Coronary artery (tissue), 2 donors: ENCODE results near the gene HOXB6.

Experiments
- DNase-seq: peaks from one replicate; pipeline ENCODE4 v3.0.0-alpha.2; 2017; ENCODE audit warnings: low spot score
- H3K27ac ChIP-seq, 2 donors: fragments of 200-600 bp; sonication (generic); one replicate each; pipeline ENCODE4 v1.5.1; 2016 to 2019
- H3K4me3 ChIP-seq: fragments of 200-600 bp; sonication (generic); 2 replicates; pipeline ENCODE4 v1.5.1; 2016; ENCODE audit warnings: mild to moderate bottlenecking, moderate library complexity
- TF ChIP-seq, protein P1 (sequence below): fragments of 200-600 bp; sonication (generic); IDR thresholded peaks from one replicate; pipeline ENCODE4 v1.5.1; 2019; ENCODE audit warnings: antibody characterized with exemption

Gene HOXB6

GRCh38 chr17:48605991-48606891 is 1.5 kb upstream of the HOXB6 start:
- H3K27ac ChIP-seq: no peak overlapping the region
- DNase-seq: no peak
- no peak overlapping the region for H3K4me3 ChIP-seq
- TF ChIP-seq, protein P1, sequence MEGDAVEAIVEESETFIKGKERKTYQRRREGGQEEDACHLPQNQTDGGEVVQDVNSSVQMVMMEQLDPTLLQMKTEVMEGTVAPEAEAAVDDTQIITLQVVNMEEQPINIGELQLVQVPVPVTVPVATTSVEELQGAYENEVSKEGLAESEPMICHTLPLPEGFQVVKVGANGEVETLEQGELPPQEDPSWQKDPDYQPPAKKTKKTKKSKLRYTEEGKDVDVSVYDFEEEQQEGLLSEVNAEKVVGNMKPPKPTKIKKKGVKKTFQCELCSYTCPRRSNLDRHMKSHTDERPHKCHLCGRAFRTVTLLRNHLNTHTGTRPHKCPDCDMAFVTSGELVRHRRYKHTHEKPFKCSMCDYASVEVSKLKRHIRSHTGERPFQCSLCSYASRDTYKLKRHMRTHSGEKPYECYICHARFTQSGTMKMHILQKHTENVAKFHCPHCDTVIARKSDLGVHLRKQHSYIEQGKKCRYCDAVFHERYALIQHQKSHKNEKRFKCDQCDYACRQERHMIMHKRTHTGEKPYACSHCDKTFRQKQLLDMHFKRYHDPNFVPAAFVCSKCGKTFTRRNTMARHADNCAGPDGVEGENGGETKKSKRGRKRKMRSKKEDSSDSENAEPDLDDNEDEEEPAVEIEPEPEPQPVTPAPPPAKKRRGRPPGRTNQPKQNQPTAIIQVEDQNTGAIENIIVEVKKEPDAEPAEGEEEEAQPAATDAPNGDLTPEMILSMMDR: no peak

DNA sequence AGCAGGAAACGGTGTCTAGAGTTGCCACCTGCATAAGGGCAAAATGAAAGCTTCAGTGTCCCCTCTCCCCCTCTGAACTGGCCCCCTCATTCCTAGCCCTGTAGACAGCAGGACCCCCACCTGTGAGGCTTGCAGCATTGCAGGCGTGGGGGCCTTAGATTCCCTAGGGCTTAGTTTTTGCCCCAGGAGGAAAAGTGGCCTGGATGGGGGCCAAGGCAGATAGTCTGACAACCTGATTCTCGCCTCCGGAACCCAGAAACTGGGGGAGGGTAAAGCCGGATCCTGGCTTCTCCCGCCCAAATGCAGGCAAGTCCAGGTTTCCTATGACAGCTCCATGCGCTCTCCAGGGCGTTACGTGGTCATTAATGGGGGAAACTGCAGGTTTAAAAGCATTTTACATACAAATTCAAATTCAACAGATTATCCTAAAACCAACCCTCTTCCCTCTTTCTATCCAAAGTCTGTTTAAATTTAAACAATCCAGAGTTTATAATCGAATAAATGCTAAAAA is 678 bp upstream of the HOXB6 start:
- Histone ChIP-seq H3K4me3 (no peak overlapping the region), H3K27ac (no peak overlapping the region)
- TF ChIP-seq, protein P1: no peak
- DNase-seq: no peak

DNA sequence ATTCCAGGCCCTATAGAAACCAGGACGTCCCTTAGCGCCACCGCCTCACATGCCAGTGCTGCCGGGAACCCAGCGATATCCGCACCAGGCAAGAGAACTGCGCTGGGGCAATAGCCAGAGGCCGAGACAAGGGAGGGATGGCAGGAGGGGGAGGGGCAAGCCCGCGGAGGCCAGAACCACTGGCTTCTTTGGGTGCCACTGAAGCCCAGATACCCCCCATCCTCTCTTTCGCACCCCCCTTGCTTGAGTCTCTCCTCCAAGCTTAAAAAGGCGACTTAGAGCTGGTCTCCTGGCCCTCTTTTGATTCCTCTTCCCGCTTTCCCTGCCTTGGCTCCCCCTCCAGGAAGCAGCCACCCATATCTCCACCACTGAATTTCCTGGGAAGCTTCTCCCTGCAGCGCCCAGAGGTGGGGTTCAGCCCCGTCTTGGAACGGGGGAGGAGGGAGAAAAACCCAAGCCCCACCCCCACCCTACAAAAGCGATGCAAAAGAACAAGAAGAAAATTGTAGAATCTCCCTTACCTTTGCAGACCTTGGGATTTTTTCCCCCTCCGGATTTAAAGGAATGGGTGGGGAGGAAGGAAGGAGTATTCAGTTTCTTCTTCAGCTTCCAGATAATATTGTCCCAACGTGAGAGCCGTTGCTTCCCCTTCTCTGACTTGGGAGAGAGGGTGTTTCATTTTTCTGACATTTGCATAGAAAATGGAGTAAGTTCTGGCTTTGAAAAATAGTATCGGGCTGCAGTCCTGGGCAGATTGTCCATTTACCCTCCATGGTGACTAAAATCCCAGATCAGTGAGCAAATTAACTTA is 622 bp downstream of the HOXB6 start:
- Histone ChIP-seq H3K27ac (no peak overlapping the region), H3K4me3 (no peak overlapping the region)
- TF ChIP-seq, protein P1: no peak
- DNase-seq: no peak

DNA sequence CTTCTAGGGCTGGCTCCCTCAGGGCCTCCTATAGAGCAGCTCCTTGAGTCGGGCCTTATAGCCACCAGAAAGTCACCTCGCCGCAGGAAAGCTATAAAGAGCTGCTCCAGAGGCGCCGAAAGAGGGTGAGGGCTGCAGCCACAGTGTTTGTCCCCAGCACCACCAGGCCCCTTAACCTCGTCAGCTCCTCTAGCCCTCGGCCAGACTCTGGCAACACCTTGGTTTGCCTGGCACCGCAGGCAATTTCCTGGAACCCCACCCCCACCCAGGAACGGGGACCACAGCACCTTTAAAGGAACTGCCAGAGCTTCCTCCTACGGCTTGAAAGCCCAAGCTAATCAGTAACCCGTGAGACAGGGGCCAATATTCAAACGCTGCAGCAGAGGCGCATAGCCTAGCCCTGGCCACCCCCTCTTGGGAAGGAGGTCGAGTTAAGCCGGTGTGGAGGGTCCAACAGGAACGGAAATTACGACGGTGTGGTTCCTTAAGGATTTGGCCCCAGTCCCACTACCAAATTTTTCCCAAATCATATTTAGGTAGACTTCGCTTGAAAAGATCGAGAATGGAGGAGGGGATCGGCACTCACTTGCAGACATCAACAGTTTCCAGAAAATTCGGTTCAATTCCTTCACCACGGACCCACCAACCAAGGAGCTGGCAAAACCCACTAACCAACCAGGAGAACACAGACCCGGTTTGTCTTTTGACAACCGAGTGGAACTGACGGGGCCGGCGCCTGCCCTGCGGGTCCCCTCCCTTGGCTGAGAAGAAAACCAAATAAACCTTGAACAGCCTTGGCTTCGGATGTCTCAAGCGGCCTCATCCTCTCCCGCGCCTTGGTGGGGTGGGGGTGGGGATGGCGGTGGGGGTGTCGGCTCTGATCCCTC is 3.0 kb downstream of the HOXB6 start:
- no peak for DNase-seq
- no peak overlapping the region for H3K27ac ChIP-seq
- TF ChIP-seq, protein P1: no peak
- H3K4me3 ChIP-seq: no peak overlapping the region

DNA sequence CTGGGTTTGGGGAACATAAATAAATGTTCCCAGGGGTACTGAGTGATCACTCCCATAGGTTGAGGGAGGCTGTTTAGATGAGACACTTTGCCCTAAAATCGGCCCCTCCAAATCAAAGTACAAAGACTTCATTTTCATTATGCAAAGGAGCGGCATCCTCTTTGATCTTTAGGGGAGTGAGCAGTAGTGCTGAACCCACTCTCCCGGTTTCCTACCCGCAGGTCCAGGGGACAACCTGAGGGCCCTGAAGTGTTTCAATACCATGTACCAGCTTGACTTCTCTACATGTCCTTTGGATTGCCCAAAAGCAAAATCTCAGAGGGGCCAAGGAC is 3.6 kb downstream of the HOXB6 start:
- DNase-seq: no peak
- Histone ChIP-seq H3K27ac (no peak overlapping the region), H3K4me3 (no peak overlapping the region)
- TF ChIP-seq, protein P1: no peak

DNA sequence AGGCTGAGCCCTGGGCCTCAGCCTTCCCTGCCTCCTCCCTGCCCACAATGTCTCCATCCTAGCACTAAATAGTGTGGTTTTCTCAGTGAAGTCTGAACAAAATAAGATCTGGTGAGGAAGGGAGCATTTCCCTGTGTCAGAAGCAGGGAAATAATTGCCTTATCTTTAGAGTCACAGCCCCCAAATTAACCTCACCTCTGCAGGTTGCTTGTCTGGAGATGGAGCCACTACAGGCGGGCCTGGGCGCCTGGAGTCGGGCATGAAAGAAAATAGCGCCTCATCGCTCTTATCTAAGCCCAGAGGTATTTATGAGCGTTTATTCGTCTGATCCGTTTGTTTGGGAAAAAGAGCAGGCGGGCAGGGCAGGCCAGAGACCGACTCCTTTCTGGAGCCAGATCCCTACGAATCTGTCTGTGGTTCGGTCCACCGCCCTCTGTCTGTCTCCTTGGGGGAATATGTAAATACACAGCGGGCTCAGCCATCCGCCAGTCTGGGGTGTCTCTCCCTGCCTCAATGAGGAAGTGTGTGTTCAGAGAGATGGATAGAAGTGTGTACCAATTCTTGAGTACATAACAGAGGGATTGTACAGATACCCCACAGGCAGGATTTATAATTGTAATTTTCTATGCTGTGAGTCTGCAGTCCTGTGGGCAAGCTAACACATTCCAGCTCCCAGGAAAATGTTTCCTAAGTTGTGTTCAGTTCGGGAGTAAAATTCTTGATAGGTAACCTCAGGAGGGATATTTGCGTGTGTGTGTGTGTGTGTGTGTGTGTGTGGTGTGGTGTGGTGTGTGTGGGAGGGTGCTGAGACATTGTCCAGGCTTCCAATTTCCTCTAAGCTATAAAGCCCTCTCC is 4.3 kb downstream of the HOXB6 start:
- TF ChIP-seq, protein P1: no peak
- H3K4me3 ChIP-seq: no peak overlapping the region
- no peak for DNase-seq
- no peak overlapping the region for H3K27ac ChIP-seq
